CD4-positive, alpha-beta T cell treated with Interleukin-15 for 4 hours (primary cell): ENCODE measurements around the gene NFATC1.
A peak's percentile ranks its signal among the peaks of the same experiment; 100 is the strongest.

Experiments
- DNase-seq: peaks from one replicate; pipeline ENCODE4 v3.0.0-alpha.2; 2020; ENCODE audit warnings: low spot score

NFATC1 gene

DNA sequence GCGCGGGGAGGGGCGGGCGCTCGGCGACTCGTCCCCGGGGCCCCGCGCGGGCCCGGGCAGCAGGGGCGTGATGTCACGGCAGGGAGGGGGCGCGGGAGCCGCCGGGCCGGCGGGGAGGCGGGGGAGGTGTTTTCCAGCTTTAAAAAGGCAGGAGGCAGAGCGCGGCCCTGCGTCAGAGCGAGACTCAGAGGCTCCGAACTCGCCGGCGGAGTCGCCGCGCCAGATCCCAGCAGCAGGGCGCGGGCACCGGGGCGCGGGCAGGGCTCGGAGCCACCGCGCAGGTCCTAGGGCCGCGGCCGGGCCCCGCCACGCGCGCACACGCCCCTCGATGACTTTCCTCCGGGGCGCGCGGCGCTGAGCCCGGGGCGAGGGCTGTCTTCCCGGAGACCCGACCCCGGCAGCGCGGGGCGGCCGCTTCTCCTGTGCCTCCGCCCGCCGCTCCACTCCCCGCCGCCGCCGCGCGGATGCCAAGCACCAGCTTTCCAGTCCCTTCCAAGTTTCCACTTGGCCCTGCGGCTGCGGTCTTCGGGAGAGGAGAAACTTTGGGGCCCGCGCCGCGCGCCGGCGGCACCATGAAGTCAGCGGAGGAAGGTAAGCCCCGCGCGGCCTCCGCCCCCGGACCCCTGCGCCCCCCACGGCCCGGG, at the start of gene NFATC1:
NFATC1 (plus strand) TSS at position 170 of the 644 bp plus-strand sequence; CDS start at position 465, 295 bp downstream.
- peak; percentile 70 for DNase-seq

DNA sequence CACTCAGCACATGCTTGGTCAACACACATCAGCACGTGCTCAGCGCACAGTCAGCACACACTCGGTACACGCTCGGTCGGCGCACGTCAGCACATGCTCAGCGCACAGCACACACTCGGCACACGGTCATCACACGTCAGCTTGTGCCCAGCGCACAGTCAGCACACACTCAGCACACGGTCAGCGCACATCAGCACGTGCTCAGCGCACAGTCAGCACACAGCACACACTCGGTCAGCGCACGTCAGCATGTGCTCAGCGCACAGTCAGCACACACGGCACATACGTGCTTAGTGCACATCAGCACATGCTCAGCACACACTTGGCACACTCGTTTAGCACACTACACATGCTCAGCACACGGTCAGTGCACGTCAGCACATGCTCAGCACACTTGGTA, 49.7 kb upstream of the NFATC1 start:
- DNase-seq, result no peak

DNA sequence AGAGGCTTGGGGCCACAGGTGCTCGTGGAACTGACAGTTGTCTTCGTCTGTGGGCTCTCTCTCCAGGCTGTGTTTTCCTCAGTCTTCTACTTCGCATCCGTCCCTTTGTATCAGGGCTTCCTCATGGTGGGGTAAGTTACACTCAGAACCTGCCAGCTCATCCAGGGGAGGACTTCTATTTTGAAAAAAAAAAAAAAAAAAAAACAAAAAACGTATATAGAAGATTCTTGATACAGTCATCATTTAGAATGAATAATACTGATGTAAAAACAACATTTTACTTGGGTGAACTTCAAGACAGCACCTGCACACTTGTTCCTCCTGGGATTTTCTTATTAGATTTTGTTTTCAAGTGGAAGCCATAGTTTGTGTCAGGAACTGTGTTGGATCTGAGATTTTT, 47.7 kb upstream of the NFATC1 start:
- no peak for DNase-seq

DNA sequence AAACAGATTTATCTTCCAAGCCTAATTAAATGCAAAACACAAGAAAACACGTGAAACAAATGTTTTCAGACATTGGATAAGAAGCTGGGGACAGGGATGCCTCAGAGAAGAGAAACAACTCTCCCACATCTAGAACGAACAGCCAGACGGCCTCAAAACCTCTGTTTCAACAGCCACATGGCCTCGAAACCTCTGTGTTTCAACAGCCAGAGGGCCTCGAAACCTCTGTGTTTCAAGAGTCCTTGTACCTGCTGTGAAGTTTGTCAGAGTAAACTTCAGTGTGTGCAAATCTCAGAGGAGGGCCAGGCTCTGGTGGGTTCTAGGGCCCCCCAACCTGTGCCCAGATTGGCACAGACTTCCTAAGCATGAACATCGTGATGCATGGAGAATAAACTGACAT, 43.3 kb upstream of the NFATC1 start:
- no peak for DNase-seq

DNA sequence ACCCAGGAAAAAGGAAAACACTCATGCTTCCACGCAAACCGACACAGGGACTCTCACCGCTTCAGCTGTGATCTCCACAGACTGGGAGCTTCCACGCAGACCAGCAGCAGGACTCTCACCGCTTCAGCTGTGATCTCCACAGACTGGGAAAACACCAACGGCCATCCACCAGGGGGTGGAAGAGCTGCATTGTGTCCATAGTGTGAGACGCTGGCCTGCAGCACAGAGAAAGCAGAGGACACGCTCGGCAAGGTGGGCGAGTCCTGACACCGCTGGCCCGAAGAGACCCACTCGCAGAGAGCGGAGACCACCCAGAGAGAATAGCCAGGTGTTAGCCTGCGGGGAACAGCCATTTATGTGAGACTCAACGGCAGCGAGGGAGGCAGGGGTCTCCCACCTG, 42.5 kb upstream of the NFATC1 start:
- no peak for DNase-seq

DNA sequence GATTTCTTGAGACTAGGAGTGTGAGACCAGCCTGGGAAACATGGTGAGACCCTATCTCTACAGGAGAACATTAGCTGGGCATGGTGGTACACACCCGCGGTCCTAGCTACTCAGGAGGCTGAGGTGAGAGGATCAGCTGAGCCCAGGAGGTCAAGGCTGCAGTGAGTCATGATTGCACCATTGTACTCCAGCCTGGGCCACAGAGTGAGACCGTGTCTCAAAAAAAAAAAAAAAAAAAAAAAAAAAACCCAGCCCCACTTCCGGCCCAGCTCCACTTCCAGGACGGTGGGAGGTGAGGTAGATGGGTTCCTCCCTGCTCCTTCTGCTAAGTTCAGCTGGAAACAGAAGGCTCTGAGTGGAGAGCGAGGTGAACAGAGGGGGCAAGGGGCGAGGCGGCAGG, 41.4 kb upstream of the NFATC1 start:
- no peak for DNase-seq

DNA sequence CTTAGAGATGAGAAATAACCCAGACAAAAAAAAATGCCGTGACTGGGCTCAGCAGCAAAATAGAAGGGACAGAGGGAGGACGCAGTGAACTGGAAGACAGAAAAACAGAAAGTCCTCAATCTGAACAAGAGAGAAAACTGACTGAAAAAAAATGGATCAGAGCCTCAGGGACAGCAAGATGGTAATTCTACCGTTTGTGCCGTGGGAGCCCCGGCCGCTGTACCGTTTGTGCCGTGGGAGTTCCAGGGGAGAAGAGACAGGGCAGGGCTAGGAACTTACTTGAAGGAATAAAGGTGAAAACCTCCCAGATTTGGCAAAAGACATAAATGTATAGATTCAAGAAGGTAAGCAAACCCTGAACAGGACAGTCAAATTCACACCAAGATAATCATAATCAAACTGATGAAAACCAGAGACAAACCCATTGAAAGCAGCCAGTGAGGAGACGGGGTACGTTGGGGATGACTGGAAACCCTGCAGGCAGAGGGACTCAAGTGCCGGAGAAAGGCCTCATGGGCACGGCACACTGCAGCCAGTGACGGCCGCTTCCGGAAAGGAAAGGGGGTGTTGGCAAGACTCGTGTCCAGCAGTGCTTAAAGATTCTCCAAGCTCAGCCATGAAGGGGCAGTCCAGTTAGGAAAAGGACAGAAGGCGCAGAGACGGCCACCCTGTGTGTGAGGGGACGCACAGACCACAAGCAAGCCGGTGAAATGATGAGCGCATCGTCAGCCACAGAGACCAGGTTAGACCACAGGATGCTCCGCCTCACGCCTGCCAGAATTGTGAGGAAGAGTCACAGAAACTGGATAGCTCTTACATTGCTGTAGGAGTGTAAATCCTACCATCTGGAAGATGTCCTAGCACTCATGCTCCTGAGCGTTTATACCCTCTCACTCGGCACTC, 40.0 kb upstream of the NFATC1 start:
- DNase-seq, result no peak

DNA sequence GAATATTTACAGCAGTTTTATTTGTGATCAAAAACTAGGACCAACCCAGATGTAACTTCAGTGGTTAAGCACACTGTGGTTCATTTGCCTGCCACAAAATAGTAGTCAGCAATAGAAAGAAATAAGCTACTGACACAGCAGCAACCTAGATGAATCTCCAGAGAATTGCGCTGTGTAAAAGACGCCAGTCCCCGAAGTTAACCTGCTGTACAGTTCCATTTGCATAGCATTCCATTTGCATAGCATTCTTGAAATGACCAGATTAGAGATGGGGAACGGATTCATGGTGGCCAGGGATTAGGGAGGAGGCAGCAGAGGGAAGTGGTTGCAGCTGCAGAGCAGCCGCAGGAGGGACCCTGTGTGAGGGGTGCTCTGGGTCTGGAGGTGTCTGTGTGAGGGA, 39.3 kb upstream of the NFATC1 start:
- no peak for DNase-seq

DNA sequence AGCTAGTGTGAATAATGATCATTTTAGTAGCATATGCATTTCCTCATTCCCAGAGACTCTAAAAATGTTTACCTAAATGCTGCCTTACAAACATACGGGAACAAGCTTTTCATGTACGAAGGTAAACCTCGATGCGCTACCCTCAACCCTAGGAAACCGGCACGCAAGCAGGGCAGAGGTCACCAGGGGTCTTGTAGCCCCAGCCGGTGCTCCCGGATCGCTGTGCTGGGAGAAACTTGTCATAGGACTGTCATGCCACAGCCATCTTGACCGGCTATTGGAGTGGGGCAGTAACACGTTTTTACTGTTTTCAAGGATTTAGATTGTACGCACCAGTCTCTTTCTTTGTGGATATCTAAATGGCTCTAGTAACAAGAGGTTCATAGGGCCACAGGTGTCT, 34.8 kb upstream of the NFATC1 start:
- no peak for DNase-seq

DNA sequence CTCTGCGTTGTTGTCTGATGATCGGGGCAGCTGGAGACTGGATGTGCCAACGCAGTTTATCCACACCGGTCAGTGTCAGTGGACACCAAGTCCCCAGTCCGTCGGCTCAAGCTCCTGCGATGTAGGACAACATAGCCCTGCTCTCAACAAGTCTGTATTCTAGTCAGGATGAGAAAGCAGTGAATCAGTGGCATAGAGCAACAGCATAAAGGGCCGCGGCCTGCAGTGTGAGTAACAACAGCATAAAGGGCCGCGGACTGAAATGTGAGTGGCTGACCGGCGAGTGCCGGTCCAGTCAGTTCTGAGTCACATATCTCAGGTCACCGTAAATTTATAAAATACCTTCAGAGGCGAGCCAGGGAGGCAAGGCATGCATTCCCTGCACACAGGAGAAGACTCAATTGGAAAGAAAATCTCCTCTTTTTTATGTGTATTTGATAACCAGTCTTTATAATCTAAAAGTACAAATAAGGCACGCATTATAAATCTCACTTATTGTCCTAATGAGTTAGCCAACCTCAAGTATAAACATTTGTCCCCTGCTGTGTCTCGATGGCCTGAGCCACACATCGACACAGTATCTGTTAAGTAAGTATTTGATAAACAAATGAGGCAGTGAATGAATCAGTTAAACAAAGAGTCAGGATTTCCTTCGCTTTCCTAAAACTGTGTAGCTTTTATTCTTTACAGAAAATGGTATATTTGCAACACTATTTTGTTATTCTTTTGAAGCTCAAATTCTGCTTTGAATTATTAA, 33.8 kb upstream of the NFATC1 start:
- DNase-seq, result no peak

DNA sequence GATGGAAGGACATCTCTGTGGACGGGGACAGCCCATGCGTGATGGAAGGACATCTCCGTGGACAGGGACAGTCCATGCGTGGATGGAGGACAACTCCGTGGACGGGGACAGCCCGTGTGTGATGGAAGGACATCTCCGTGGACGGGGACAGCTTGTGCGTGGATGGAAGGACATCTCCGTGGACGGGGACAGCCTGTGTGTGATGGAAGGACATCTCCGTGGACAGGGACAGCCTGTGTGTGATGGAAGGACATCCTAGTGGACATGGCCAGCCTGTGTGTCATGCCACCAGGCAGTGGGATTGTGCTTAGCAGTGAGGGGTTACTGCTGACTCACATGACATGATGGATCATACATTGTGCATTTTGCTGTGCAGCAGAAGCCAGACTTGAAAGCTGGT, 30.0 kb upstream of the NFATC1 start:
- DNase-seq, result no peak

DNA sequence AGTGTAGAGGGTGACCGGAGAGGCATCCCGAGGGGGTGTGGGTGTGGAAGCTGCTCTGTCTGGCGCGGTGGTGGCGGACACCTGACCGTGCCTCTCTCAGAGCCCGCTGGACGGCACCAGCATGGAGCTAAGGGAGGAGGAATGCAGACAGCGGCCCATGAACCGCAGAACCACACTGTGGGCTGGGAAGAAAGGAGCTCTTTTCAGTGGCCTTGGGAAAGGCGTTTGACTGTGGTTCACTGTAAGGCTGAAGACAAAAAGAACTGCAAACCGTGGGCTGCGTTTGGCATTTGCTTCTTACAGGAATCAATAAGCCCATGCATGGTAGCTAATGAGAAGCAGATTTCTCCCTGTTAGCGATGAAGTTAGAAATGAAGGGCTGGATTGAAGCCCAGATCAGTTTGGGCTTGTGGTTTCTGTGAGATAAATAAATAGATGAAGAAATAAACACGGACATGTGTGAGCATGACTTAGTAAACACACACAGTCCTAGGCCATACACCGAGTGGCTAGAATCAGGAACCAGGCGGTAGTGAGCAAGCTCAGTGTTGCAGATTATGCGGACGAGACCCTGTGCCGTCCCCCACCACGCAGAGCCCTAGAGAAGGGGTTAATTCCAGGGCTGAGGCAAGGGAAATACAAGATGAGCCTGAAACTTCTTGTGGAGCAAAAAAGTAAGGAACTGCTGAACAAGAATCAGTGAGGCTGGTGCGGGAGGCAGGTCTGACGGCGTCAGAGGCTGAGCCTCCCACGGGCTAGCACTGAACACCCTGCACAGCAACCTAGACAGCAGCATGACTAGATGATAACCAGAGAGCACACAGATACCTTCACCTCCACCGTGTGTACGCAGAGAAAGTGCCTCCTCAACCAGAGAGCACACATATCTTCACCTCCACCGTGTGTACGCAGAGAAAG, 29.3 kb upstream of the NFATC1 start:
- DNase-seq, result no peak

DNA sequence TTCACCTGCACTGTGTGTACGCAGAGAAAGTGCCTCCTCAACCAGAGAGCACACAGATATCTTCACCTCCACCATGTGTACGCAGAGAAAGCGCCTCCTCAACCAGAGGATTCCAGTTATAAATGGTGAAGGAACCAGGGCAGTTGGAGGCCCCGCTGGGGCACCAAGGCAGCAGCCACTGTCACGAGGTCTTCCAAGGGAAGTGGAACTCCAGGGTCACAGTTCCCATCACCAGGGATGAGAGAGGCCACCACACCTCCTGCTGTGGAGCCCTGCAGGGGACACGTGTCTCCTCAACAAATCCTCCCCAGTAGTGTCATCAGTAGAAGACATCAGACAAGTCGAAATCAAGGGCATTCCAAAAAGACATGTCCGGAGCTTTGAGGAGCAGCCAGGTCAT, 28.2 kb upstream of the NFATC1 start:
- no peak for DNase-seq

DNA sequence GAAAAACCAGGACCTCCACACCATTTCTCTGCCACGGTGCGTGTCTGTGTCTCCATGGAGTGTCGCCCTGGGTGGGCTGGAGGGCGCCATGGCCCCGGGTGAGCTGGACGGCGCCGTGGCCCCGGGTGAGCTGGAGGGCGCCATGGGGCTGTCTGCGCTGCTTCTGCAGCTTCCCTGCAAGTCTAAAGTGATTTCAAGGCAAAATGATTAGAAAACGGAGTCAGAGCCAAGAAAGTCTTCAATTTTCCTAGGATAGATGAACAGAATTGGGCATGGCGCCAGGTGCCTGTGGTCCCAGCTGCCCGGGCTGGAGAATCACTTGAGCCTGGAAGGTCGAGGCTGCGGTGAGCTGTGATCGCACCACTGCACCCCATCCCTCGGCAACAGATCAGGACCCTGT, 27.7 kb upstream of the NFATC1 start:
- no peak for DNase-seq

DNA sequence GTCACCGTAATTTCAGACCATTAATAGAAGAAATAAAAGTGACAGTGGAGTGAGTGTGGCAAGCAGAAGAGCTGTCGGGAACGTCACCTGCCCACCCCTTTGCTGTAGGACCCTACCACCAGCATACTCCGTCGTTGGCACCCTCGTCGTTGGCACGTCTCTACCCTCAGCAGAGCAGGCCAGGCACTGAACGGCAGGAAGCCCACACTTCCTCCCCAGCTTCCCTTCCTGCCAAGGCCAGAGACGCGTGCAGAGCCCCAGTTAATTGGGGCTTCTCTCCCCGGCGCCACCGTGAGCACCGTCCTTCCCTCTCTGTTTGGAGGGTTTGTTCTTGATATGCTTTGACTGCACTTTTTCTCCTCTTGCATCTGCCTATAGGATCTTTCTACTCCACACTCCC, 27.0 kb upstream of the NFATC1 start:
- DNase-seq, result no peak

DNA sequence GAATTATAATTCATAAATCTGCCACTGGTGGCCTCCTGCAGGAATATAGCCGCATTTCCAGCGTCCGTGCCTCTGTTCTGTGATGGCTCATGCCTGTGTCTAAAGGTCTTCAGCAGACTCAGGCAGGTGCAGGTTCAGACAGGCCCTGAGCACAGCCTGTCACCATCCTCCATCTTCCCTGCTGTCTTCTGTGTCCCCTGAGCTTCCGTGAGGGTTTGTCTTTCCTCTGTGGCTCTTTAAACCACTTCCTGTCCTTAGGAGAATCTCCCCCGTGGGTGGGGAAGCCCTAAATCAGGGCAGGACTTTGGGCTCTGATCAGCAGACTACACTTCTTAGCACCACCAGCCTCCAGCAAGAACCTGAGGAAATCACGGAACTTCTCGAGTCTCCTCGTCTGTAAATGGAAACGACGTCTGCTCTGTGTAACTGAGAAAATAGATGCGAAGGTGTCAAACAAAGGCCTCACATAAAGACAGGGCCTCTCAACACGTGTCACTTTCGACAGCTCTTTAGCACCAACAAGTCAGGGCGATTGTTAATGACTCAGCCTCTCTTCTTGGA, 24.1 kb upstream of the NFATC1 start:
- no peak for DNase-seq

DNA sequence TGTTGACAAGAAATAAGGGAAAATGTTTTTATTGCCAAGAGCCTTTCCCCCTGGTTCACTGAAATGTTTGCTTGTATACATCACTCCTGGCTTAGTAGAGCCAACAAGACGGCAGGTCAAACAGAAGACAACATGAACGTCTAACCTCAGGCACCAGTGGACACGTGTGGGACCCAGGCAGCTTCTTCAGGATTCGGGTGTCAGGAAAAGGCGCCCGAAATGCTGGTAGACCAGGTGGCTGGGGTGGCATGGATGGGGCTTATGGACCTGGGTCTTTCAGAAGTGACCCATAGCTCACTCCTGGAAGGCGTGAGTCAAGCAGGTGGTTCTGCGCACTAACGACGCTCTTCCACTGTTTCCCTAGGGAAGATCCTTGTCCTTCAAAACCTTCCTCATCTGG, 23.3 kb upstream of the NFATC1 start:
- DNase-seq, result no peak

DNA sequence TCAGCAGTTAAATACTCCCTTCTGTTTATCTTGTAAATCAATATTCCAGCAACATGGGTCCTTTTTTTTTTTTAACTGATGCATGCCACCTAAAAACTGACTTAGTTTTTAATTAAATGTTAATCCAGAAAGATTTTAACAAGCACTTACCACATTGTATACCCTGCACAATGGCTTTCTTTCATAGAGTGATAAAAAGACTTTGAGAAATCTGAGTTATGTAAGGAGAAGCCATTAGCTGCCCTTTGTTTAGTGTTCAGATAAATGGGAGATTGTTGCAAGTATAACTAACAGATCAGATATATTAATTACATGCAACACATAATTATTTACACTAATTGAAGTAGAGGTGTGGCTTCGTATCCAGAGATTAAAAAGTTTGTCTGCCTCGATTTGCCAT, 22.7 kb upstream of the NFATC1 start:
- no peak for DNase-seq

DNA sequence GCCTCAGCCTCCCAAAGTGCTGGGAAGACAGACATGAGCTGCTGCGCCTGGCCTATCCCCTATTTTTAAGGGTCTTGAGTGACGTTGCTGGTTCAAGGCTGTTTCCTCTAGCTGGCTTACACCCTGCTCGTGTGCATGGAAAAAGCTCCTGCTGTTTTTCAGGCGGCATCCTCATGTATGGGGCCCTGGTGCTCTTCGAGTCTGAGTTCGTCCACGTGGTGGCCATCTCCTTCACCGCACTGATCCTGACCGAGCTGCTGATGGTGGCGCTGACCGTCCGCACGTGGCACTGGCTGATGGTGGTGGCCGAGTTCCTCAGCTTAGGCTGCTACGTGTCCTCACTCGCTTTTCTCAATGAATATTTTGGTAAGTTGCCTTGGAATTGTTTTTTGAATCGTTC, 22.0 kb upstream of the NFATC1 start:
- DNase-seq, result no peak

DNA sequence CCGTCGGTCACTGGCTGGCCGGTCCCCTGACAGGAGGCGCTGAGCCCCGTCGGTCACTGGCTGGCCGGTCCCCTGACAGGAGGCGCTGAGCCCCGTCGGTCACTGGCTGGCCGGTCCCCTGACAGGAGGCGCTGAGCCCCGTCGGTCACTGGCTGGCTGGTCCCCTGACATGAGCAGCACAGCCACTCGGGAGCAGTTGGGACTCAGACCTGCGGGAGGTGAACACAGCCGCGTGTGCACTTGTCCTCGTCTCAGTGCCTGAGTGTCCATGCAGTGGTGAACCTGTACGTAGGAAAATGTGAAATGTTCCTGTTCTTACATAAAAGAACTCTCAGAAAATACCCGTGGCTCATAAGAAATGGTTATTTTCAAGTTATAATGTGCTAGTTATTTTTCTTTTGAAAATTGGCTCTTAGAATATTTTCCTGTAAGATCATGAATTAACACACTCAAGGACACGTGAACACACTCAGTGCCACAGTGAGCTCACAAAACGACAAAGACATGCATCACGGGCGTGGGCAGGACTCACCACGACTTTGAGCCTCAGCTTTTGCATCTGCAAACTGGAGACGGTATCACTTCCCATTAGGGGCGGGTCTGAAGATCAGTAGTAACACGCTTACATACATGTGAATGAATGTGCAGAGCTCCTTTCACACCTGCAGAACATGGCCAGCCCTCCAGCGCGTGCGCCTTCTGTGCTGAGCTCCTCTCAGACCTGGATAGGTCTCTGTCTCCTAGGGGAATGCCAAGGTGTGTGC, 21.1 kb upstream of the NFATC1 start:
- no peak for DNase-seq
